ENCODE results near the gene DDRGK1.

DNA sequence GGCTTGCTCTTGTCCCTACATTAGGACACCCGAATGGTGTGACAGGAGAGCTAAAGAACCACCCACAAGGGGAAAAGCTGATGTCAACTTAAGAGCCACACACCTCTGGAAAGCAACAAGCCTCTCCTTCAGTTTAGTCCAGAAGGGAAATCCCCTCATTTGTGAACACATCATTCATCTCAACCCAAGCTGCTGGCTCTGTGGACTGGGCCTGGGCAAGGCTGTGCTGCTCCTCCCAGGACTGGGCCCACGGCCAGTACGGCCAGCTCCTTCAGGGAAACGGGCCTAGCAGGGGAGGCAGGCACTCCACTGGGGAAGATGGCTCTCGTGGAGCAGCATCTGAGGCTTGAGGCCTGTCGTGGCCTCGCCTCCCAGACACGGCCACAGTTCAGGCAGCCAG lies 47.3 kb upstream of the DDRGK1 start:
- TF ChIP-seq, protein P1, sequence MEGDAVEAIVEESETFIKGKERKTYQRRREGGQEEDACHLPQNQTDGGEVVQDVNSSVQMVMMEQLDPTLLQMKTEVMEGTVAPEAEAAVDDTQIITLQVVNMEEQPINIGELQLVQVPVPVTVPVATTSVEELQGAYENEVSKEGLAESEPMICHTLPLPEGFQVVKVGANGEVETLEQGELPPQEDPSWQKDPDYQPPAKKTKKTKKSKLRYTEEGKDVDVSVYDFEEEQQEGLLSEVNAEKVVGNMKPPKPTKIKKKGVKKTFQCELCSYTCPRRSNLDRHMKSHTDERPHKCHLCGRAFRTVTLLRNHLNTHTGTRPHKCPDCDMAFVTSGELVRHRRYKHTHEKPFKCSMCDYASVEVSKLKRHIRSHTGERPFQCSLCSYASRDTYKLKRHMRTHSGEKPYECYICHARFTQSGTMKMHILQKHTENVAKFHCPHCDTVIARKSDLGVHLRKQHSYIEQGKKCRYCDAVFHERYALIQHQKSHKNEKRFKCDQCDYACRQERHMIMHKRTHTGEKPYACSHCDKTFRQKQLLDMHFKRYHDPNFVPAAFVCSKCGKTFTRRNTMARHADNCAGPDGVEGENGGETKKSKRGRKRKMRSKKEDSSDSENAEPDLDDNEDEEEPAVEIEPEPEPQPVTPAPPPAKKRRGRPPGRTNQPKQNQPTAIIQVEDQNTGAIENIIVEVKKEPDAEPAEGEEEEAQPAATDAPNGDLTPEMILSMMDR (IDR thresholded peaks at IDR 0.05; ENCODE audit: low read depth, low read length, poor library complexity, severe bottlenecking) = no peak
- TF ChIP-seq EZH2phosphoT487 (IDR thresholded peaks at IDR 0.05; ENCODE audit: borderline replicate concordance, low read length) = no peak
